ENCODE measurements around the gene SPATA9.
A peak's percentile ranks its signal among the peaks of the same experiment; 100 is the strongest.

Gene SPATA9

GRCh38 chr5:95684361-95684760 lies 1.6 kb upstream of the SPATA9 start:
- DNase-seq (ENCODE audit: low read depth), result no peak

- no peak for DNase-seq (ENCODE audit: low read depth)
Measured at GRCh38 chr5:95673081-95673480, 9.7 kb downstream of the SPATA9 start.

GRCh38 chr5:95672641-95673040 lies 10.2 kb downstream of the SPATA9 start:
- no peak for DNase-seq (ENCODE audit: low read depth)

DNA sequence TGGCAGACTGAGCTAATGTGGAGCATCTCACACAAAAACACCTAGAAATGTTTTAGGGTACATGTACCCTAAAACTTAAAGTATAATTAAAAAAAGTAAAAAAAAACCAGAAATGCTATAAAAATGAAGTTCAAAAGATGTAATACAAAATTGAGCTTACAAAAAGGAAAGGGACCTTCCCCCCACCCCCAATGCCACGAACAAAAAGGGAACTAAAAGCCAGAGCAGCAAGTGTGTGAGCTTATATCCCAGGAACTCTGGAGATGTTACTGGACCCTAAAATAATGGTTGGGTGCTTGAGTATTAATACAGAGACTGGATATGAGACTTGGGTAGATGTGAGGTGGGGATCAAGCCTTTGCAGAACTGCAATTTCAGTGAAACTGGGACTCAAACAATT lies 11.0 kb downstream of the SPATA9 start:
- no peak for DNase-seq (ENCODE audit: low read depth)

DNA sequence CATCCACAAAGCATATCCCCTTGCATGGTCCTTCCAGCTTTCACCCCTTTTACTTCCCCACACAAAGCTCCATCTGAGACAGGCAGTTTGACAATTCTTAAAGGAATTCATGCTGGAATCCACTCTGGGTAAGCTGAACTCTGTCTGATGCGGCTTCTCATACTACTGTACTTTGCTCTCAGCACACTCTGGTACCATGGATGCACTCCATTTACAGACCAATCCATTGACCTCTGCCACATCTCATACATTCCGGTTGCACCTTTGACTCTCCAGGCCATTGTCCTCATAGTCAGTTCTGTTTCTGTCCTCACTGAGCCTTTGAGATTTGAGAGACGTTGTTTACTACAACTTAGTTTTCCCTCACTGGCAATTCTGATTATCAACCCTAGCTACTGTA lies 12.2 kb downstream of the SPATA9 start:
- DNase-seq (ENCODE audit: low read depth), result no peak

DNA sequence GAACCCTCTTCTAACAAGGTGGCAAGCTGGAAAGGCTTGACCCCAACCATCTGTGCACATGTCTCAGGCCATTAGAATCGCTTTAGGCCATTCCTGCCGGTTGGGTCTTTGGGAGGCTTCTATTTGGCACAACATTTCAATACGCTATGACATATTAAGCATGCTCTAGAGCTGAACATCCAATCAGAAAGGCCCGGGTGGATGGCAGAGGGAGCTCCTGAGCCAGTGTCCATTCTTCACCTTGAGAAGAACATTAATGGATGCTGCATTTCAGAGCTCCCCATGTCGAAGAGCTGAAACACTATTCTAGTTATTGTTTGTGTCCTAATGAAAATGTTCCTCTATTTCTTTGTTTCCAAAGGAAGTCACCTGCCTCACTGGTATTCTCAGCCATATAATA lies 12.8 kb downstream of the SPATA9 start:
- DNase-seq (ENCODE audit: low read depth), result no peak

- DNase-seq (ENCODE audit: low read depth), result peak; percentile 21
Measured at GRCh38 chr5:95669540-95669939, 13.3 kb downstream of the SPATA9 start.

DNA sequence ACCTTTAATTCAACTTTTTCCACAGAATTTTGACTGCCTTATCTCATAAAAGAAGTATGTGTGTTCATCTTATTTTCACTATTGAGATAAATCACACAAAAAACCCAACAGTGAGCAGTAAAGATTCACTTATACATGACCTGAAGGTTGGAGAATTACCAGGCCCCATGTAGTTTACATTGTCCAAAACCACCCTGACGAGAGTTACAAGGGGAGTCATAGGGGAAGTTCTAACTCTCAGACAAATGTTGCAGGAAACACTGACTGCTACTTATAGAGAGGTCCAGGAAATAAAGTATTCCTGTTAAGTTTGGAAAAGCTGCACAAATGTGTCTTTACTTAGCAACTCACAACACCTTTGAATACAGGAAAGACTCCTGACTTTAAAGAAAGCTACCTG lies 14.1 kb downstream of the SPATA9 start:
- DNase-seq (ENCODE audit: low read depth), result no peak

GRCh38 chr5:95668216-95668615 lies 14.6 kb downstream of the SPATA9 start:
- no peak for DNase-seq (ENCODE audit: low read depth)

DNA sequence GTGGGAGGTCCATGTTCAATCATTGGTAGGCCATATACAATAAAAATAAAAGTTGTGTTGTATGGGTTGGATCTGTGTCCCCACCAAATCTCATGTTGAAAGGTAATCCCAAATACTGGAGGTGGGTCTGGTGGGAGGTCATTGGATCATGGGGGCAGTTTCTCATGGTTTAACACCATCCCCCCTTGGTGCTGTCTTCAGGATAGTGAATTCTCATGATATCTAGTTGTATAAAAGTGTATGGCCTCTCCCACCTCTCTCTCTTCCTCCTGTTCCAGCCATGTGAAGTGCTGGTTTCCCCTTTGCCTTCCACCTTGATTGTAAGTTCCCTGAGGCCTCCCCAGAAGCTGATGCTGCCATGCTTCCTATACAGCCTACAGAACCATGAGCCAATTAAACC lies 15.1 kb downstream of the SPATA9 start:
- no peak for DNase-seq (ENCODE audit: low read depth)

- DNase-seq (ENCODE audit: low read depth), result no peak
Measured at GRCh38 chr5:95667061-95667618, 15.7 kb downstream of the SPATA9 start.

GRCh38 chr5:95664204-95664786 lies 18.5 kb downstream of the SPATA9 start:
- DNase-seq (ENCODE audit: low read depth), result no peak

DNA sequence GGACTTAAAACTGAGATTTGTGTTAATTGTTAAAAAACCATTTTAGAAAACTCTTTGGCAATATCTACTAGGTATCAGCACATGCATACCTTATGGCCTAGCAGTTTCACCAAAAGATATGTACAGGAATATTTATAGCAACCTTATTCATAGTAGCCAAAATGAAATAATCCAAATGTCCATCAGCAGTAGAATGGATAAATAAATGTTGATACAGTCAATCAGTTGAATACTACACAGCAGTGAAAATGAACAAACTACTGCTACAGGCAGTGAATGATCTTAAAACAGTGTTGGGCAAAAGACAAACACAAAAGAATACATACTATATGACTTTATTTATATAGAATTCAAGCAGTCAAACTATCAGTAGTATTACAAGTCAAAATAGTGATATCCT lies 19.8 kb downstream of the SPATA9 start:
- DNase-seq (ENCODE audit: low read depth), result no peak

- no peak for DNase-seq (ENCODE audit: low read depth)
Measured at GRCh38 chr5:95660060-95660459, 22.7 kb downstream of the SPATA9 start.

- DNase-seq (ENCODE audit: low read depth), result no peak
Measured at GRCh38 chr5:95655575-95655974, 27.2 kb downstream of the SPATA9 start.

DNA sequence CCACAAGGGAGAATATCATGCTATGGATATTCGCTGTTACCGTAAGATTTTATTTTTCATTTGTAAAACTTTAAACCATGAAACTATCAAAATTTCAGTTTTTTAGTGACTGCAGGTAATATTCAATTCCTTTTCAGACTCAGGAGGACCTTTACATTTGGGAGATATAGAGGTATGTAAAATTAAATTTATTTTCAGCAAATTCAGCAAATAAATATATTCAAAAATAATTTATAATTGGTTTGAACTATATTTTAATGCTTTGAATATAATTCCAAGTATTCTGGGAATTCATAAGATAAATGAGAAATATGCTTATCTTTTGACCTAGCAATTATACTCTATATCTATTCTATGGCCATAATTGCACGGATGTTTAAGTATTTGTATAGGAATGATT lies 28.6 kb downstream of the SPATA9 start:
- DNase-seq (ENCODE audit: low read depth), result no peak

- DNase-seq (ENCODE audit: low read depth), result no peak
Measured at GRCh38 chr5:95652849-95653248, 29.9 kb downstream of the SPATA9 start.

- DNase-seq (ENCODE audit: low read depth), result no peak
Measured at GRCh38 chr5:95649842-95650620, 32.8 kb downstream of the SPATA9 start.

GRCh38 chr5:95649274-95649673 lies 33.5 kb downstream of the SPATA9 start:
- no peak for DNase-seq (ENCODE audit: low read depth)

DNA sequence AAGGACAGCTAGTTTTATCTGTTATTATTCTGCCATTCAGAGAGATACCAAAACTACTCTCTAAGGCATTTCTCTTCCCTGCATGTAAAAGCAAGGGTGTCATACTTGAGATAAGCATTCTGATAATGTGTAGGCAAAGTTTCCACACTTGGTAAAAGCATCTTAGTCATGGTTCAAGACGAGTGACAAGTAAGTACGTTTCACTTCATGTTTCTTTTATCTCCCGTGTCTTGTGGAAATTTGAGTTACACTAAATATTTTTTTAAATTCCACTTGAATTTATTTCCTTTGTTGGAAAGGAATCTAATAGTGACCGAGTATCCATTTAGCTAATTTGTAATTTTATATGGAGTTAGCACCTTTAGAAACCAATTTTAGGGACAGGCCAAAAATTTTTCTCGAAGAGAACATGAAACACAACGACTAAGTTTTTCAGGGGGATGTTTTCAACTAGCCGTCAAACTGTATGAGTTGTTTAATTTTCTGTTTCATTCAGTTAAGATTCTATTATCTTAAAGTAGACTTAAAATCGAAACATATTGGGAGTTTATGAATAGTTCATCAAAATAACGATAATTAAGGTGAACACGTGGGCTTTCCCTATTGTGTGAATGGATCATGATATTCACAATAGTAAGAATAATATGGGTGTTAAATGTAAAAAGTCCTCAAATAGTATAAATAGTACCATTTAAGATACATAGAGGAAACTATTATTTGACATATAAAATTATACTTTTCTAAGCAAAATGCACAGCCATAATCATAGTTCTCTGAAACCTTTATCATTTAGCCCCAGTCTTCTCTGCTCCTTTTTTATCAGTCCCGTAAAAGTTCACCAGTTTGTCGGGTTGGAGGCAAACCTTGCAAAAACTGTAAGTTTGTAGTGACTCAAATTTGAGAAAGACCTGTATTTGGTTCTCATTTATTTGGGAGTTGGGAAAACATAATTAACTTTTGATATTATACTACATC lies 34.6 kb downstream of the SPATA9 start:
- DNase-seq (ENCODE audit: low read depth), result no peak

- peak; percentile 64 for DNase-seq (ENCODE audit: low read depth)
Measured at GRCh38 chr5:95646569-95647431, 36.0 kb downstream of the SPATA9 start, which contains the start of gene RFESD. RFESD (plus strand) TSS chr5:95646777; CDS start chr5:95652272, 5,495 bp downstream.
